Keratinocyte (primary cell): ENCODE data around the gene PRG2. TPM values are rescaled to one million over a fixed set of nuclear protein-coding genes. Genes with fewer than 3 reads are reported as not detected.

Experiments
- DNase-seq: peaks from one replicate; pipeline ENCODE4 v3.0.0-alpha.2; 2011; ENCODE audit warnings: low read depth, missing footprints, low spot score
- FAIRE-seq: peaks from 2 replicates; lab custom pipeline; 2011; peaks lifted over from hg19 to GRCh38; lab: Jason Lieb, UNC
- H2AFZ ChIP-seq: 2 replicates; pipeline ENCODE4 v1.6.0; 2012; ENCODE audit warnings: low read length, control low read depth, inconsistent platforms; ENCODE audit not compliant: control insufficient read depth
- H3K27ac ChIP-seq: 2 replicates; pipeline ENCODE4 v1.5.1; 2011; ENCODE audit warnings: low read length; ENCODE audit not compliant: control insufficient read depth, insufficient read depth
- H3K27me3 ChIP-seq: 3 replicates; pipeline ENCODE4 v1.6.0; 2011; ENCODE audit warnings: low read length; ENCODE audit not compliant: control insufficient read depth, insufficient read depth; ENCODE audit errors: extremely low read depth
- H3K36me3 ChIP-seq, 2 experiments: 2 replicates in 1 of 2; 3 replicates in 1 of 2; pipeline ENCODE4 v1.5.1; 2011; ENCODE audit warnings: low read length in 2 of 2, mild to moderate bottlenecking in 1 of 2; ENCODE audit not compliant: control insufficient read depth in 2 of 2, insufficient read depth in 2 of 2; ENCODE audit errors: extremely low read depth in 1 of 2
- H3K4me1 ChIP-seq: 3 replicates; pipeline ENCODE4 v1.5.1; 2011; ENCODE audit warnings: low read length; ENCODE audit not compliant: control insufficient read depth, insufficient read depth; ENCODE audit errors: extremely low read depth
- H3K4me2 ChIP-seq: 3 replicates; pipeline ENCODE4 v1.6.0; 2011; ENCODE audit warnings: low read depth, low read length; ENCODE audit not compliant: control insufficient read depth, insufficient read depth; ENCODE audit errors: extremely low read depth
- H3K4me3 ChIP-seq, 3 experiments: fragments of 200-600 bp in 1 of 3; sonication (generic) in 1 of 3; 2 replicates in 2 of 3; 3 replicates in 1 of 3; pipeline ENCODE4 v1.5.1; 2011 to 2016; ENCODE audit warnings: low read length in 3 of 3, mild to moderate bottlenecking in 3 of 3, control low read depth in 2 of 3, inconsistent platforms in 1 of 3, low read depth in 1 of 3, mixed read lengths in 1 of 3, mixed run types in 1 of 3, moderate library complexity in 1 of 3; ENCODE audit not compliant: control insufficient read depth in 2 of 3, insufficient read depth in 2 of 3; ENCODE audit errors: extremely low read depth in 1 of 3
- H3K79me2 ChIP-seq: 2 replicates; pipeline ENCODE4 v1.6.0; 2012; ENCODE audit warnings: low read length; ENCODE audit not compliant: control insufficient read depth, insufficient read depth
- H3K9ac ChIP-seq: 3 replicates; pipeline ENCODE4 v1.6.0; 2011; ENCODE audit warnings: low read length; ENCODE audit not compliant: control insufficient read depth, insufficient read depth; ENCODE audit errors: extremely low read depth
- H3K9me1 ChIP-seq: 3 replicates; pipeline ENCODE4 v1.6.0; 2011; ENCODE audit warnings: low read length; ENCODE audit not compliant: control insufficient read depth, insufficient read depth; ENCODE audit errors: extremely low read depth
- H3K9me3 ChIP-seq: 2 replicates; pipeline ENCODE4 v1.5.1; 2012; ENCODE audit warnings: low read depth, low read length; ENCODE audit not compliant: control insufficient read depth
- H4K20me1 ChIP-seq: 3 replicates; pipeline ENCODE4 v1.6.0; 2011; ENCODE audit warnings: low read length; ENCODE audit not compliant: control insufficient read depth, insufficient read depth; ENCODE audit errors: extremely low read depth
- EZH2 ChIP-seq: IDR thresholded peaks from one replicate; pipeline ENCODE4 v1.6.1; 2012; ENCODE audit warnings: inconsistent platforms, mild to moderate bottlenecking, low read length, moderate library complexity
- dilution Hi-C: fragments of 300-500 bp; cut with MboI; formaldehyde crosslinking; loops from one replicate; pipeline ENCODE4 v1.7.0; 2020; ENCODE audit warnings: low sequenced_read_pairs; ENCODE audit not compliant: extremely low pct_ligation_motif_present
- polyA plus RNA-seq, 5 experiments: library from polyadenylated mRNA; depleted of rRNA in 3 of 5; stranded (reverse) in 3 of 5; stranded (forward) in 1 of 5; unstranded in 1 of 5; fragments of >200 nt; gene quantifications; 1 replicate in 1 of 5; 2 replicates in 3 of 5; 3 replicates in 1 of 5; pipeline versions ENCODE4 v1.2.1 to v1.2.3, GENCODE V29; 2011 to 2012; ENCODE audit warnings: missing spikeins in 2 of 5, low read depth in 1 of 5, low replicate concordance in 1 of 5
- TF ChIP-seq, protein P1 (sequence below), 3 experiments: IDR thresholded peaks in 1 of 3; conservative IDR thresholded peaks in 1 of 3; optimal IDR thresholded peaks in 1 of 3; 2 replicates in 2 of 3; 3 replicates in 1 of 3; pipeline versions ENCODE3 to v1.5.1; 2011; ENCODE audit warnings: low read length in 3 of 3, mild to moderate bottlenecking in 3 of 3, moderate library complexity in 2 of 3, control low read depth in 1 of 3, inconsistent platforms in 1 of 3; ENCODE audit not compliant: insufficient read depth in 2 of 3; ENCODE audit errors: extremely low read depth in 1 of 3

The PRG2 gene
- polyA plus RNA-seq, 1 donor (not counting 4 experiments of a cell fraction or from before 2014, with no cell fraction given), result 0.09 TPM

DNA sequence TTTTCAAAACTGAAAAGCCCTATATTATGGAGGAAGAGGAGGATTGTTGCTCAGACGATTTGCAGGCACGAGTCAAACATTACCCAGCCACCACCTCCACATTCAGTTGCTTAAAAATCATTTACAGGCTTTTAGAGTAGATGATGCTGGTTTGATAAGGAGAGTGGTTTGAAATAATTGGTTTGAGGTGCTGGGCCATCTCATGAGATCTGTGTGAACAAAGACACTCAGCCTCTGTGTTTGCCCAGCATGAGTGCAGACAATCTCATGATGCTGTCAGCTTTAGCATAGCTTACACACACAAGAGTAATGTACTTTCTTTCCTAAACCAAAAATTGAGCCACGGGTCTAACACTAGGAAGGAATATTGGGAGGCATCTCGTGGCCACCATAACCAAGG is 32.2 kb upstream of the PRG2 start:
- dilution Hi-C loops, result no loop called here

DNA sequence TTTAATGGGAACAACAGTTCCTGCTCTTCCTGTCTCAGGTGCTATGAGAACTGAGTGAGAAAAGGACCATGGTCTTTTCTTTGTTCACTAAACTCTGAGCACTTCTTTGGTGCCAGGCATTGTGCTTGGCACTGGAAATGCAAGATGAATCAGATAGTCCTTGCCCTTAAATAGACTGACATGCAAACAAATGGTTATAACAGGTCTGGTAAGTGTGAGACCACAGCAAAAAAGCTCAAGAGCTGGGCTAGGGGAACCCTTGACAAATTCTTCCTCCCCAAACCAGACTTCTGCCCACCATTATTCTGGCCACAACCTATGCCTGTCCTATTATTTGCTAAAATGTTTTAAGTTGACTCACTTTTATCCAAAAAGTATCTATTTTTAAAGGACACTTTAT is 31.4 kb upstream of the PRG2 start:
- H3K9me3 ChIP-seq, result no peaks in the 10 kb centered on the region
- peaks cover 2% of the 10 kb centered on the region for H4K20me1 ChIP-seq
- peaks cover 44% of the 10 kb centered on the region for H3K79me2 ChIP-seq
- no peak overlapping the region for H3K9ac ChIP-seq
- no peaks in the 10 kb centered on the region for H3K27me3 ChIP-seq
- FAIRE-seq (no peak), DNase-seq (no peak)
- peaks cover 11 to 46% of the 10 kb centered on the region in 2 experiments for H3K36me3 ChIP-seq
- H3K27ac ChIP-seq, result no peak overlapping the region
- no peaks in the 10 kb centered on the region for H3K9me1 ChIP-seq
- TF ChIP-seq EZH2, result no peak
- TF ChIP-seq, protein P1, sequence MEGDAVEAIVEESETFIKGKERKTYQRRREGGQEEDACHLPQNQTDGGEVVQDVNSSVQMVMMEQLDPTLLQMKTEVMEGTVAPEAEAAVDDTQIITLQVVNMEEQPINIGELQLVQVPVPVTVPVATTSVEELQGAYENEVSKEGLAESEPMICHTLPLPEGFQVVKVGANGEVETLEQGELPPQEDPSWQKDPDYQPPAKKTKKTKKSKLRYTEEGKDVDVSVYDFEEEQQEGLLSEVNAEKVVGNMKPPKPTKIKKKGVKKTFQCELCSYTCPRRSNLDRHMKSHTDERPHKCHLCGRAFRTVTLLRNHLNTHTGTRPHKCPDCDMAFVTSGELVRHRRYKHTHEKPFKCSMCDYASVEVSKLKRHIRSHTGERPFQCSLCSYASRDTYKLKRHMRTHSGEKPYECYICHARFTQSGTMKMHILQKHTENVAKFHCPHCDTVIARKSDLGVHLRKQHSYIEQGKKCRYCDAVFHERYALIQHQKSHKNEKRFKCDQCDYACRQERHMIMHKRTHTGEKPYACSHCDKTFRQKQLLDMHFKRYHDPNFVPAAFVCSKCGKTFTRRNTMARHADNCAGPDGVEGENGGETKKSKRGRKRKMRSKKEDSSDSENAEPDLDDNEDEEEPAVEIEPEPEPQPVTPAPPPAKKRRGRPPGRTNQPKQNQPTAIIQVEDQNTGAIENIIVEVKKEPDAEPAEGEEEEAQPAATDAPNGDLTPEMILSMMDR (optimal IDR thresholded peaks at IDR 0.05 in 1 of 3, IDR thresholded peaks at IDR 0.05 in 1 of 3, conservative IDR thresholded peaks at IDR 0.05 in 1 of 3; ENCODE audit: extremely low read depth in 1 of 3, insufficient read depth in 2 of 3, low read length in 3 of 3), result no peak
- H2AFZ ChIP-seq, result no peak overlapping the region
- dilution Hi-C loops, result no loop called here
- H3K4me1 ChIP-seq, result peaks cover 31% of the 10 kb centered on the region
- no peak overlapping the region for H3K4me2 ChIP-seq
- no peak overlapping the region for H3K4me3 ChIP-seq

More for the DNA sequence above, 32.2 kb upstream of the PRG2 start:
- H3K27me3 ChIP-seq, result no peaks in the 10 kb centered on the region
- H3K9me3 ChIP-seq, result no peaks in the 10 kb centered on the region
- H3K79me2 ChIP-seq, result peaks cover 42% of the 10 kb centered on the region
- DNase-seq (no peak), FAIRE-seq (no peak)
- TF ChIP-seq EZH2, result no peak
- TF ChIP-seq, protein P1 (optimal IDR thresholded peaks at IDR 0.05 in 1 of 3, IDR thresholded peaks at IDR 0.05 in 1 of 3, conservative IDR thresholded peaks at IDR 0.05 in 1 of 3; ENCODE audit: extremely low read depth in 1 of 3, insufficient read depth in 2 of 3, low read length in 3 of 3), result no peak
- peaks cover 37% of the 10 kb centered on the region for H3K4me1 ChIP-seq
- no peak overlapping the region for H3K4me2 ChIP-seq
- H3K9me1 ChIP-seq, result no peaks in the 10 kb centered on the region
- no peak overlapping the region for H3K4me3 ChIP-seq
- no peak overlapping the region for H3K27ac ChIP-seq
- H4K20me1 ChIP-seq, result peaks cover 2% of the 10 kb centered on the region
- H2AFZ ChIP-seq, result no peak overlapping the region
- H3K9ac ChIP-seq, result no peak overlapping the region
- H3K36me3 ChIP-seq, result peaks cover 4 to 38% of the 10 kb centered on the region in 2 experiments
